ENCODE measurements around the gene DBR1.

DNA sequence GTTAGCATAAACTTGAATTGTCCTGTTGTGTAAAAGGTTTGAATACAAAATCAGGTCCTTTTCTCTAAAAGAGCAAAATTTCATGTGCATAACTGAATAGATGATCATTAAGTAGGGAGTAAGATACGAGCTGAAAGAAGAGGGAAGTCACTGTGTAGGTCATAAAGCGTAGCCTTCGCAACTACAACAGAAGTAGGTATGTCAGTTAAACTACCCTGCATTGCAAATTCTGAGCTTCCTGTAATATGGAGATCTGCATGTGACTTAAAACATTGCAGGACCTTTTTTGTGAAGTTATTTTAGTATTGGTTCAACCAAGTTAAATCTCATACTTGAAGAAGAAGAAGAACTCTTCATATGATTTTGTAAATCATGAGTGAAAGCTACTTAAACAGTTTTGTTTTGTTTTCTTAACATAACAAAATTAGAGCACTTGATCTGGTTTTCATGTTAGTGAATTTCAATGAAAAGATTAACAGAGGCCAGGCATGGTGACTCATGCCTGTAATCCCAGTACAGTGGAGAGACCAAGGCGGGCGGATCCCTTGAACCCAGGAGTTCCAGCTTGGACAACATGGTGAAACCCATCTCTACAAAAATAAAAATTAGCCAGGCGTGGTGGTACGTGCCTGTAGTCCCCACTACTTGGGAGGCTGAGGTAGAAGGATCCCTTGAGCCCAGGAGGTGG, 38.8 kb upstream of the DBR1 start:
- TF ChIP-seq, protein P1, sequence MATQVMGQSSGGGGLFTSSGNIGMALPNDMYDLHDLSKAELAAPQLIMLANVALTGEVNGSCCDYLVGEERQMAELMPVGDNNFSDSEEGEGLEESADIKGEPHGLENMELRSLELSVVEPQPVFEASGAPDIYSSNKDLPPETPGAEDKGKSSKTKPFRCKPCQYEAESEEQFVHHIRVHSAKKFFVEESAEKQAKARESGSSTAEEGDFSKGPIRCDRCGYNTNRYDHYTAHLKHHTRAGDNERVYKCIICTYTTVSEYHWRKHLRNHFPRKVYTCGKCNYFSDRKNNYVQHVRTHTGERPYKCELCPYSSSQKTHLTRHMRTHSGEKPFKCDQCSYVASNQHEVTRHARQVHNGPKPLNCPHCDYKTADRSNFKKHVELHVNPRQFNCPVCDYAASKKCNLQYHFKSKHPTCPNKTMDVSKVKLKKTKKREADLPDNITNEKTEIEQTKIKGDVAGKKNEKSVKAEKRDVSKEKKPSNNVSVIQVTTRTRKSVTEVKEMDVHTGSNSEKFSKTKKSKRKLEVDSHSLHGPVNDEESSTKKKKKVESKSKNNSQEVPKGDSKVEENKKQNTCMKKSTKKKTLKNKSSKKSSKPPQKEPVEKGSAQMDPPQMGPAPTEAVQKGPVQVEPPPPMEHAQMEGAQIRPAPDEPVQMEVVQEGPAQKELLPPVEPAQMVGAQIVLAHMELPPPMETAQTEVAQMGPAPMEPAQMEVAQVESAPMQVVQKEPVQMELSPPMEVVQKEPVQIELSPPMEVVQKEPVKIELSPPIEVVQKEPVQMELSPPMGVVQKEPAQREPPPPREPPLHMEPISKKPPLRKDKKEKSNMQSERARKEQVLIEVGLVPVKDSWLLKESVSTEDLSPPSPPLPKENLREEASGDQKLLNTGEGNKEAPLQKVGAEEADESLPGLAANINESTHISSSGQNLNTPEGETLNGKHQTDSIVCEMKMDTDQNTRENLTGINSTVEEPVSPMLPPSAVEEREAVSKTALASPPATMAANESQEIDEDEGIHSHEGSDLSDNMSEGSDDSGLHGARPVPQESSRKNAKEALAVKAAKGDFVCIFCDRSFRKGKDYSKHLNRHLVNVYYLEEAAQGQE (IDR thresholded peaks at IDR 0.05; ENCODE audit: insufficient read depth in 1 of 2, low read depth in 2 of 2, low read length in 2 of 2): no peak
- TF ChIP-seq TAF1 (IDR thresholded peaks at IDR 0.05; ENCODE audit: borderline replicate concordance, insufficient read depth, low read length): no peak
- TF ChIP-seq POLR2AphosphoS5 (IDR thresholded peaks at IDR 0.05; ENCODE audit: low read depth, low read length): no peak

Data from PFSK-1 (cell line).